GM12878 (cell line): ENCODE results near the gene TIE1. TPM values are rescaled to one million over a fixed set of nuclear protein-coding genes. Genes with fewer than 3 reads are reported as not detected.

Experiments used
- ATAC-seq: fragments of 200-7000 bp; cut with Tn5 transposase; 3 replicates; pipeline ENCODE4 v1.9.1; 2020; ENCODE audit warnings: mild to moderate bottlenecking, moderate library complexity
- BruUV-seq: library from RNA; stranded (reverse); fragments of 400-500 nt; replicated peaks from 2 replicates; lab custom pipeline; 2021; lab: Mats Ljungman, UMichigan
- CTCF ChIA-PET: fragments of 300-600 bp; sonication (Branson Sonifier 250); formaldehyde crosslinking; extraction: SDS; loops from one replicate; lab custom pipeline; 2021; ENCODE audit warnings: inconsistent platforms; lab: Yijun Ruan, JAX
- POLR2A ChIA-PET: fragments of 350-600 bp; formaldehyde crosslinking; extraction: SDS; loops from one replicate; lab custom pipeline; 2021; ENCODE audit warnings: inconsistent platforms; lab: Charles Lee
- RAD21 ChIA-PET: fragments of 300-600 bp; sonication (Branson Sonifier 250); formaldehyde crosslinking; loops from one replicate; lab custom pipeline; 2023; ENCODE audit warnings: antibody characterized with exemption; ENCODE audit not compliant: unreplicated experiment; lab: Charles Lee
- SMC1A ChIA-PET: fragments of 300-600 bp; sonication (Branson Sonifier 250); formaldehyde crosslinking; loops from one replicate; lab custom pipeline; 2023; ENCODE audit not compliant: unreplicated experiment, uncharacterized antibody; lab: Charles Lee
- DNase-seq: peaks from one replicate; pipeline ENCODE4 v3.0.0-alpha.2; 2011; ENCODE audit warnings: low read depth, low spot score
- FAIRE-seq: peaks from 3 replicates; lab custom pipeline; 2011; peaks lifted over from hg19 to GRCh38; lab: Jason Lieb, UNC
- H2AFZ ChIP-seq: 2 replicates; pipeline ENCODE4 v1.6.0; 2011; ENCODE audit warnings: low read depth, low read length, control low read depth; ENCODE audit not compliant: control insufficient read depth
- H3K27ac ChIP-seq: 2 replicates; pipeline ENCODE4 v1.5.1; 2011; ENCODE audit warnings: control low read depth; ENCODE audit not compliant: control insufficient read depth, insufficient read depth
- H3K27me3 ChIP-seq, 2 experiments: replicated peaks in 1 of 2; 2 replicates each; pipeline versions ENCODE4 v1.6.0 to v1.6.1; 2011; ENCODE audit warnings: low read length in 1 of 2; ENCODE audit not compliant: control insufficient read depth in 2 of 2, insufficient read depth in 2 of 2
- H3K36me3 ChIP-seq, 2 experiments: 2 replicates each; pipeline ENCODE4 v1.5.1; 2011; ENCODE audit warnings: low read length in 1 of 2; ENCODE audit not compliant: control insufficient read depth in 2 of 2, insufficient read depth in 2 of 2
- H3K4me1 ChIP-seq: 2 replicates; pipeline ENCODE4 v1.6.1; 2011; ENCODE audit warnings: mild to moderate bottlenecking, low read length, moderate library complexity, mixed read lengths; ENCODE audit not compliant: control insufficient read depth, insufficient read depth
- H3K4me2 ChIP-seq: 2 replicates; pipeline ENCODE4 v1.6.0; 2011; ENCODE audit warnings: control low read depth; ENCODE audit not compliant: control insufficient read depth, insufficient read depth
- H3K4me3 ChIP-seq: fragments of 200-600 bp; sonication (generic); 2 replicates; pipeline ENCODE4 v1.5.1; 2016
- H3K79me2 ChIP-seq: 2 replicates; pipeline ENCODE4 v1.6.0; 2011; ENCODE audit warnings: low read length; ENCODE audit not compliant: control insufficient read depth, insufficient read depth
- H3K9ac ChIP-seq: 2 replicates; pipeline ENCODE4 v1.8.0; 2011; ENCODE audit warnings: low read length, control low read depth, mixed read lengths; ENCODE audit not compliant: control insufficient read depth, insufficient read depth
- H3K9me3 ChIP-seq: replicated peaks from 3 replicates; pipeline ENCODE4 v1.5.1; 2011; ENCODE audit warnings: mild to moderate bottlenecking, low read length; ENCODE audit not compliant: control insufficient read depth, insufficient read depth
- H4K20me1 ChIP-seq: 2 replicates; pipeline ENCODE4 v1.6.0; 2011; ENCODE audit not compliant: control insufficient read depth, insufficient read depth
- CHD2 ChIP-seq: IDR thresholded peaks from 2 replicates; pipeline ENCODE4 v1.6.1; 2011; ENCODE audit warnings: low read depth, low read length, improper control_type of control experiment, borderline replicate concordance
- HDAC6 ChIP-seq: fragments of 200-600 bp; sonication (generic); IDR thresholded peaks from one replicate; pipeline ENCODE4 v1.8.0; 2017; ENCODE audit warnings: antibody characterized with exemption; ENCODE audit not compliant: unreplicated experiment
- HDGF ChIP-seq: fragments of 450-650 bp; IDR thresholded peaks from 2 replicates; pipeline ENCODE4 v1.6.1; 2016; ENCODE audit warnings: antibody characterized with exemption
- IKZF2 ChIP-seq, 2 experiments: fragments of 450-650 bp; IDR thresholded peaks; 2 replicates each; pipeline ENCODE4 v1.6.1; 2017; ENCODE audit warnings: mild to moderate bottlenecking in 2 of 2, moderate library complexity in 2 of 2
- JUND ChIP-seq: IDR thresholded peaks from 2 replicates; pipeline ENCODE4 v1.6.1; 2012; ENCODE audit warnings: low read depth, mild to moderate bottlenecking, low read length, improper control_type of control experiment, moderate library complexity
- KDM1A ChIP-seq: fragments of 200-600 bp; sonication (generic); IDR thresholded peaks from 2 replicates; pipeline ENCODE4 v1.6.1; 2016; ENCODE audit warnings: borderline replicate concordance
- MYB ChIP-seq: fragments of 150-350 bp; IDR thresholded peaks from 2 replicates; pipeline ENCODE4 v1.6.1; 2014; ENCODE audit warnings: mild to moderate bottlenecking, low read depth, low read length, borderline replicate concordance
- NFXL1 ChIP-seq: fragments of 450-650 bp; IDR thresholded peaks from 2 replicates; pipeline ENCODE4 v1.6.1; 2017; ENCODE audit warnings: antibody characterized with exemption, mild to moderate bottlenecking, borderline replicate concordance
- NFYA ChIP-seq: IDR thresholded peaks from 2 replicates; pipeline ENCODE4 v1.6.1; 2011; ENCODE audit warnings: low read depth, mild to moderate bottlenecking, low read length, improper control_type of control experiment, borderline replicate concordance
- NRF1 ChIP-seq: conservative IDR thresholded peaks from 2 replicates; pipeline ENCODE4 v1.6.1; 2011; ENCODE audit warnings: mild to moderate bottlenecking, low read depth, low read length, improper control_type of control experiment
- POLR2A ChIP-seq: IDR thresholded peaks from 2 replicates; pipeline ENCODE4 v1.6.1; 2011; ENCODE audit warnings: low read depth, mild to moderate bottlenecking, low read length
- RB1 ChIP-seq: fragments of 450-650 bp; formaldehyde crosslinking; IDR thresholded peaks from 2 replicates; pipeline ENCODE4 v1.6.1; 2017; ENCODE audit warnings: mild to moderate bottlenecking, borderline replicate concordance
- RCOR1 ChIP-seq: conservative IDR thresholded peaks from 2 replicates; pipeline ENCODE4 v1.6.1; 2012; ENCODE audit warnings: low read depth, low read length, improper control_type of control experiment
- RELB ChIP-seq: fragments of 450-650 bp; IDR thresholded peaks from 2 replicates; pipeline ENCODE4 v1.6.1; 2017; ENCODE audit warnings: low read depth, mild to moderate bottlenecking, moderate library complexity
- RUNX3 ChIP-seq: IDR thresholded peaks from 2 replicates; pipeline ENCODE4 v1.6.1; 2012; ENCODE audit warnings: low read length, inconsistent platforms
- SMARCA5 ChIP-seq: fragments of 450-650 bp; IDR thresholded peaks from 2 replicates; pipeline ENCODE4 v1.6.1; 2017; ENCODE audit warnings: mild to moderate bottlenecking
- SPI1 ChIP-seq: IDR thresholded peaks from 2 replicates; pipeline ENCODE4 v1.6.1; 2011; ENCODE audit warnings: low read depth, mild to moderate bottlenecking, low read length, moderate library complexity, borderline replicate concordance; ENCODE audit not compliant: insufficient read depth
- WGBS: methylation state at CpG from one replicate; pipeline ENCODE4 v1.1.6; 2016; ENCODE audit warnings: low lambda C conversion rate; ENCODE audit not compliant: insufficient replicate concordance, insufficient coverage; ENCODE audit errors: missing lambda C conversion rate; 5-methylcytosine and 5-hydroxymethylcytosine counted together
- in situ Hi-C: fragments of 300-500 bp; cut with MboI; formaldehyde crosslinking; loops from 9 replicates; pipeline ENCODE4 v1.14.3; 2018; ENCODE audit warnings: mixed read lengths
- intact Hi-C: fragments of 100-400 bp; cut with micrococcal nuclease; formaldehyde crosslinking; loops from one replicate; pipeline ENCODE4 v1.14.2; 2022; ENCODE audit not compliant: unreplicated experiment
- polyA plus RNA-seq, 11 experiments: library from polyadenylated mRNA; depleted of rRNA in 4 of 11; unstranded in 6 of 11; stranded (reverse) in 5 of 11; fragments of >200 nt; fragmentation: Nextera tagmentation in 4 of 11; fragmentation: Illumina TruSeq in 1 of 11; extraction: Ambion mirVana in 4 of 11; extraction: Trizol in 1 of 11; gene quantifications; 1 replicate in 1 of 11; 2 replicates in 10 of 11; pipeline versions ENCODE4 v1.2.1 to v1.2.3, GENCODE V29; 2011 to 2016; ENCODE audit warnings: inconsistent platforms in 2 of 11, missing spikeins in 2 of 11, low read depth in 1 of 11
- total RNA-seq, 4 experiments: library from RNA; depleted of rRNA in 3 of 4; stranded (reverse); fragments of >200 nt in 3 of 4; fragmentation: Illumina TruSeq in 1 of 4; extraction: Trizol in 1 of 4; gene quantifications; 2 replicates each; pipeline versions ENCODE4 v1.2.1 to v1.2.3, GENCODE V29; 2013 to 2021

Gene TIE1
- total and polyA plus RNA-seq, 10 of the 15 experiments (the other 5 are each of a cell fraction or from before 2014, with no cell fraction given): 0.26 to 3.9 (median 1.3) TPM

DNA sequence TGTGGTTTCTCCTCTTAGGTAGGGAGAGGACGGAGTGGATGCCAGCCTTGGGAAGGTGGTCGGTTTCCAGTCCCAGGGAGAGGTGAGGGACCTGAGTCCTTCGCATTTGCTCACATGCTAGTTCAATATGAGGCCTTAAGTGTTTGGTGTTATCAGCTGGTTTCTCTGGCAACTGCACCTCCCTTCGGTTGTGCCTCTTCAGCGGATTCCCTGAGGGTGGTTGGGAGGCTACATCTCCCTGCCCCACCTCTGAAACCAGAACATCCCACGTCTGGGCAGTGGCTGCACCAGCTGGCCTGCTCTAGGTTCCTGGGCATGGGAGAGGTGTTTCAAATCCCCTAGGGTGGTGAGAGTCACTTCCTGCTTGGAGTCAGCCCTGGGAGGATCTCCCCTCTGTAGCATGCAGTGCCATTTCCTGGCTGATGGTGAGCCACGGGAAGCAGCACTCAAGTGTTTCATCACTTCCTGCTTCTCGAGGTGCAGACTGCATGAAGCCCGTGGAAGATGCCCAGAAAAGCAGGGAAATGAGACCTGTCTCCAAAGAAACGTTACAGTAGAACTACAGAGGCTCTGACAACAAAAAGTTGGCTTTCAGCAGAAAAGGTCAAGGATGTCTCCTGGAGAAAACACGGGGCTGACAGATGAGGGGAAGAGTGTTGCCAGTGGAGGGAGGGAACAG is 26.5 kb upstream of the TIE1 start:
- intact Hi-C loops: no loop called here
- Histone ChIP-seq H2AFZ (peak overlapping the region; percentile 79), H3K4me2 (no peak overlapping the region), H3K4me1 (peaks cover 4% of the 10 kb centered on the region; the same call in 1 of the 2 replicates), H4K20me1 (no peaks in the 10 kb centered on the region), H3K36me3 (no peaks in the 10 kb centered on the region), H3K27ac (no peak overlapping the region), H3K9me3 (no peaks in the 10 kb centered on the region), H3K4me3 (no peak overlapping the region), H3K27me3 (no peaks in the 10 kb centered on the region; a peak in 1 of 4 replicates), H3K79me2 (no peaks in the 10 kb centered on the region), H3K9ac (no peak overlapping the region)
- ChIA-PET RAD21 (no interaction called here), CTCF (no interaction called here), POLR2A (no interaction called here), SMC1A (interaction anchor here (1.1 kb wide), 1 partner anchor 20 kb away, joined by 3 read pairs; no protein-coding TSS in a partner anchor)
- FAIRE-seq (no peak), DNase-seq (no peak), ATAC-seq (peak; percentile 56)
- BruUV-seq: no TSS peak
- TF ChIP-seq JUND (no peak), SPI1 (peak; percentile 16; the same call in 1 of the 2 replicates)
- in situ Hi-C loops: no loop called here
- WGBS: 45% methylated on average over 11 of the region's 11 CpGs

GRCh38 chr1:43274804-43275180 is 26.0 kb upstream of the TIE1 start:
- Histone ChIP-seq H3K79me2 (no peaks in the 10 kb centered on the region), H3K27ac (no peak overlapping the region), H2AFZ (no peak overlapping the region), H3K9me3 (no peaks in the 10 kb centered on the region), H3K9ac (no peak overlapping the region), H3K4me1 (peaks cover 4% of the 10 kb centered on the region; the same call in 1 of the 2 replicates), H3K4me3 (no peak overlapping the region), H3K27me3 (no peaks in the 10 kb centered on the region; a peak in 1 of 4 replicates), H3K4me2 (no peak overlapping the region), H4K20me1 (no peaks in the 10 kb centered on the region), H3K36me3 (no peaks in the 10 kb centered on the region)
- in situ Hi-C loops (no loop called here), intact Hi-C loops (no loop called here)
- no TSS peak for BruUV-seq
- ChIA-PET POLR2A (no interaction called here), RAD21 (no interaction called here), SMC1A (interaction anchor here (0.8 to 1.1 kb wide), 2 partner anchors 19 to 36 kb away, joined by 3 read pairs; no protein-coding TSS in a partner anchor), CTCF (no interaction called here)
- DNase-seq: no peak
- no peak for FAIRE-seq
- WGBS: 84% methylated on average over 8 of the region's 8 CpGs
- no peak for ATAC-seq
- TF ChIP-seq IKZF2 (IDR thresholded peaks at IDR 0.05) (no peak), NFYA (no peak), NFXL1 (no peak), MYB (no peak), KDM1A (no peak), RELB (no peak), RCOR1 (no peak), HDAC6 (no peak), HDGF (no peak), CHD2 (no peak), POLR2A (no peak), RB1 (no peak), RUNX3 (no peak), NRF1 (no peak), SMARCA5 (no peak)
